ENCODE measurements around the gene COL5A1.

The COL5A1 gene

DNA sequence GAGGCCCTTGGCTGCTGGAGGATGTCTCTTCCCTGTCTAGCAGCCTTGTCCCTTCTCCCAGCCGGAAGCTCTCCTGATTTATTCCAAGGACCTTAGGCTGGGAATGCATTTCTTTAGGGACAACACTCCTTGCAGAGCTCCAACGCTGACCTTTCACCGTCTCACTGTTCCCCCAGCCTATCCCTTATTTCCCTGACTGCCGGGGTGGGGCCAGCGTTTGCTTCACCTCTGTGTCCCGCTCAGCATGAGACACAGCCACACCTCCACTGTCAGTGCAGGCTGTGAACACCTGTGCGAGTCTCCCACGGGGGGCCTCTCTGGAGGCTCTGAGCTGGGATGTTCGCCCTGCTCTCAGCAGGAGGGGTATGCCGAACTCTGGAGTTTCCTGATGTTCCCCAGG is 132.8 kb downstream of the COL5A1 start:
- no peak for DNase-seq

DNA sequence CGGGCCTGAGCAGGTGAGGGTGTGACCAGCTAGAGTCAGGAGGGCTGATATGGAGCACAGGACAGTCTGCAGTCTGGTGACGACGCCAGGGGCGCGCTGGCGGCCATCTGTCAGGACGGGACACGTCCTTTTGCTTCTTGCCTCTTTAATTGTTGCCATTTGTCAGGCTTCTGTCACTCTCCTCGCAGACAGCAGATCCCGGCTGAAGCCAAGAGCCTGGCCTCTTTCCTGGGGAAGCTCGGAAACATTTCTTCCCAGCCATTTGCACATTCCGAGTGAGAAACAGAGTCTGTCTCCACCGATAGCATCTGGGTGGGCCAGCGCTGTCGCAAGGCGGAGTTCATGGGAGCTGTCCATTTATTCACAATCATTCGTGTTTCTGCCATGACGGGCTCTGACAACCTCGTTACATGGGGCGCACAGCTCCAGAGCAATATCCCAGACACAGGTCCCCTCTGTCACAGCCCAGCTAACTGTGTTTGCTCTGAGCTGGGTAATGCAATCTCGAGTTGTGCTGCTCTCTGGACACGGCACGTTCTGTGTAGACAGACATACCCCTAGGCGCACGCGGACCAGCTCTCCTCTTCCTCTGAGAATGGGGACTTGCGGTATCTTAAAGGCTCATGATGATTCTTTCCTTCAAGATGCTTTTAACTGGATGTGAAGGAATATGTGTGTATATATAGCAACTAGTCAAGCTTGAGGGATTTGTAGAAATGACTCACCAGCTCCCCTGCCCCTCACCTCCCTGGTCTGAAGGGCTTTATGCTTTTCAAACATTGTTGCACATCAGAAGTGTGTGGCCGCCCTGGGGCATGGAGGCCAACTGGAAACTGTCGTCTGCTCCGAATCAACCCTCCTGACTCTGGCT is 133.7 kb downstream of the COL5A1 start:
- no peak for DNase-seq

DNA sequence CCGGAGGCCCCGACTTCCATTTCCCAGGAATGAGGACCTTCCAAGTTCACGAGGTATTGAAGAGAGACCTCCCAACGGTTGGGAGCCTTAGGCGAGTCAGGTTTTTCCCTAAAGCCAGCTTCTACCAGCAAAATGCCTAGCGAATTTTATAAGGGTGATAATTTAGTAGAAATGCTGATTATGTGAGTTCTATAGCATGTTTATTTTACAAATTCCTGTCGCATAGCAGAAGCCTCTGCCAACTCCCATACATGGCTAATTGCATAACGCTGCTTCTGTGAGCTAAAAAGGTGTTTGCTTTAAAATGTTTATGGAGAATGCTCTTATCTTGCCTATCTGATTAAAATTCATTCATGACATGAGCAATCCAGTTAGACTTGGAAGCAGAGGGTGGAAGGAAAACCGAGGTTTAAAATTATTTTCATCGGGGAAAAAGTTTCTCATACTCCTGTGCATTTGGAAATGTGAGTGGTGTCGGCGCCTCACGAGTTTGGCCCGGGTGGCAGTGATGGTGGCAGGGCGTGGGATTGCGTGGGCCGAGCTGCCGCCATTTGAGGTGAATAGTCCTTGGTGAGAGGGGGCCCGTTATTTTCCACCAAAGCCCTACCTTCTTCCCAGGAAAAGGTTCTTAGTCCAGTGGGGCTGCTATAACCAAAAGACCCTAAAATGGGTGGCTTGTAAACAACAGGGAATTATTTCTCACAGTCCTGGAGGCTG is 134.6 kb downstream of the COL5A1 start:
- no peak for DNase-seq

DNA sequence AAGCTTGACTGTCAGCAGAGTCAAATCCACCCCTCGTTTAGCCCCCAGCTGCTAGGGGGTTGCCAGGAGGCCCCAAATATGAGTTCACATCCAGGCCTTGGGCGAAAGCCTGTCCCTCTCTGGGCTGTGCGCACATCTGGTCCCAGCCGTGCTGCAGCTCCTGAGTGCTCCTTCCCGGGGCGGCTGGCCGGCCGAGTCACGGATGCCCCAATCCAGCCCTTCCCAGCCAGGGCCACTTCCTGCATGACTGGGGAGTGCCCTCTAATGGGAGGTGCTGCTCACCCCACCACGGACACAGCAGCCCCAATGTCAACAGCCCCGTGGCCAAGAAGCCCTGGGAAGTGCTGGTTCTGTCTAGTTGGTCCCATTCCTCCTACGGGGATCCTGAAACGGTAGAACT is 135.6 kb downstream of the COL5A1 start:
- DNase-seq: no peak

DNA sequence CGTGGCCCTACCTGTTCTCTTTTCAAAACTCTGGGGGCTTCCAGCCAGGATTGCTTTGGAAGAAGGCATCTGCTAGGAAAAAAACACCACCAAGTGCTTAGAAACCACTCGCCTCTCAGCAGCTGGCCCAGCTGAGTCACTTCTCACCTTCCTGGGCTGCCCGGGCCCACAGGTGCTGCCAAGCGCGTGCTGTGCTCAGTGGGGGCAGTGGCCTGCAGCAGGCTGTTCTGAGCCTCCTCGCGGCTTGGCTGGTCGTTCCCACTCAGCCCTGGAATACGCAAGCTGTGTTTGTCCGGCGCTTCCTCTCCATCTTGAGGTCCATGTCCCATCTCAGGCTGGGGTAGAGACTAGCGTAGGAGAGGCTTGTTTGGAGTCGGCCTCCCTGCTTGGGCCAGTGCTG is 136.6 kb downstream of the COL5A1 start:
- DNase-seq: no peak

DNA sequence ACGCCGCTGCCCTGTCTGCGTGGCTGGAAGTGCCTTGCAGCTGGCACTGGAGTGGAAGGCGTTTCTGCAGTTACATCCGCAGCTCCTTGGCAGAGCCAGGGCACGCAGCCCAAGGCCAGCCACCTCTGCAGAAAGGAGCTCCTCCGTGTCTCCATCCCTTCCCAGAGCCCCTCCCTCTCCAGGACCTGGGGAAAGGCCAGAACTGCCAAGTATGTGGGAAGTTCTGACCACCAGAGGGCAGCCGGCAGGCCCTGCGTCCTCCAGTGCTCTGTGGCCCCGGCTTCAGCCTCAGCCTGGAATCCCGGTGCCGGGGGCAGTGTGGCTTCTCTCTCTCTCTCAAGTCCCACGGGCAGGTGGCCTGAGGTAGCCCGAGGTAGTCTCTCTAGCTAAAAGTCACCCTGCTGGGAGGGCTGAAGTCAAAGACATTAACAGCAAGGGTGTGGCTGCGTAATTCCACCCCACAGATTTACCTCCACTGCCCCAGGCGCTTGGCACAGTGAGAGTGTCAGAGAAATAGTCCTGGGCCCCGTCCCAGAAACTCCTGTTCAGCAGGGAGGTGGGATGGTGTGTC is 137.3 kb downstream of the COL5A1 start:
- DNase-seq: no peak

DNA sequence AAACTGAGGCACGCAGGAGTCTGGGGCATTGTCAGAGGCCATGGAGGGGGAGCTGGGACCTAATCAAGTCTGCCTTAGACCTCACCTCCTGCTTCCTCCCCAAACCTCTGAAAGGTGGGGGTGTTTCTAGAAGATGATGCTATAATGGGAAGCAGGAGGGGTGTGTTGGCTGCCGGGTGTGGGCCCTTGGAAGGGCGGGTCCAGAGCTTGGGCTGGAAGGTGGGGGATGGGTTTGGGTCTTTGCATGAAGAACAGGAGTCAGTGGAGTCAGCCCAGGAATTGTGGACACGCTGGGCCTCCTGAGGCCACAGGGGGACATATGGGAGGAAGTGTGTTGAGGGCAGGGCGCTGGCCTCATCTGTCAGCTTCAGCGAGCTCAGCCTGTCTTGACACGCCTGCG is 138.0 kb downstream of the COL5A1 start:
- no peak for DNase-seq

DNA sequence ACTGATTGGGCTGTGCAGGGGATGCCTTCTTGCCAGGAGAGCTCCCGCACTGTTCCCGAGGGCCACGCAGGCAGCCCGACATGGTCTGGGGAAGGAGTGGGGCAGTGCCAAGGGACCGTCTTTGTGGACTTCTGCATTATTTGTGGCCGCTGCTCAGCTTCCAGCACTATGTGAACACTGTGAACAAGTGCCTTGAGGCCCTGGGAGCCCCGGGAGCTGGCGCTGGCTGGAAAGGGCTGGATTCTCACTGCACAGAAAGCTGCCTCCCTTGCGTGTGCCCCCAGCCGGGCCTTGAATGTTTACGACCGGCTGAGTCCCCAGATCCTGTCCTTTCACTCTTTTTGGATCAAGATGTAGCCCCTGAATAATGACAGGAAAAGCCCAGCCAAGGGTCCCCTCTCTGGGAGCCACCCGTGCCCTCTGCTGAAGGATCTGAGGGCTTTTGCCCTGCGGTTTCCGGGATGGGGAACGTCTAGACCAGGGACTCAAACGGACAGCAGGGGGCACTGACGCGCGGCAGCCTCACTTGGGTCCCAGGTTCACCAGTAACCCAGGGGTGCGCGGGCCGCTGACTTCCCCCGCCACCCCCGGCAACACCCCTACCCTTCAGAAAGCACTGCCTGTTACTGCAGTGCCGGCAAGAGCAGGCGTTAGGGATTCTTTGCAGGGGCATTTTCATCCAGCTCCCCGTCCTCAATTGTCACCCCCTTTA is 140.1 kb downstream of the COL5A1 start:
- no peak for DNase-seq

DNA sequence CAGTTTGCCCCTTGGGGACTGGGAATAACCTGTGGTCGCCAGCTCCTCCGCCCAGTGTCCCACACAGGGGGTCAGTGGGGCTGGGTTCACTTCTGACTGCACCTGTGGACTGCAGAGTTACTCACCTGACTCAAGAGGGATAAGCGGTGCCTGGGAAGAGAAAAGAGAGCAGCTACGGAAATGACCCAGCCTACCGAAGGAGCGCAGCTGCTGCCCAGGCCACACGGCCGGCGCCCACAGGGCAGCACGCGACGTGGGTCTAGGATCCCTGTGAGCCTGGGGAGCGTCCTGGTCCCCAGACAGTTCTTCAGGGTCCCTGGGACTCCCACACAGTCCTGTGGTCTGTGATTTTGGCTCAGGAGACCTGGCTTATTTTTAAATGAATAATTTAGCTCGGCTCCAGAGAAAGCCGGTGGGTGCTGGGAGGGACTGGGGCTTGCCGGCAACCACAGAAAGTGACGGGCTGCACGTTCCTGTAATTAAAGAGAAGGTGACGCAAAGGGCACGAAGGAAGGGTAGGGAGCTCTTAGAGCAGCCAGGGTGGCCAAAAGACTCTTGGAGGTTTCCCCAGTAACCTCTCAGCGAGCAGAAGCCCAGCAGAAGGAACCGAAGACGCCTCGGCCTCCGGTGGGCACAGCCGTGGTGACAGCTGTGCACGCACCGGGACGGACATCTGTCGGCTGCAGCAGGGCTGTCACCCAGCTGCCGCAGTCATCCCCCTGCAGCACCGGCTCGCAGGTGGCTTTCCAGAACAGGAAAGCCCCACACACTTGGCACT is 141.5 kb downstream of the COL5A1 start:
- no peak for DNase-seq

DNA sequence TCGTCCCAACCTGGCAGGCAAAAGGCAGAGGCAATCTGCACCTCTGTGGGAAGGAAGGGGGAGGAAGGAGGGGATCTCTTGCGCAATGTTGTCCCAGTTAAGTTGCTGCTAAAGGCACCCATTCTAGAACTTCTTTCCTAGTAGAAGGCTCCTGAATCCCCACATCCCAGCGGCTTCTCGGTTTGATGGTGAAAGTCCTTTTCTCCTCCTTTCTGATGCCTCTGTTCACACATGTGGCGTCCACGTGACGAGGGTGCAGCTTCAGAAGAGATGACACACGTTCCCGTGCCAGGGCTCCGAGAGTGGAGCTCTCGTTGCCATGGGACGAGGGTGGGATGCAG is 142.1 kb downstream of the COL5A1 start:
- DNase-seq: no peak

DNA sequence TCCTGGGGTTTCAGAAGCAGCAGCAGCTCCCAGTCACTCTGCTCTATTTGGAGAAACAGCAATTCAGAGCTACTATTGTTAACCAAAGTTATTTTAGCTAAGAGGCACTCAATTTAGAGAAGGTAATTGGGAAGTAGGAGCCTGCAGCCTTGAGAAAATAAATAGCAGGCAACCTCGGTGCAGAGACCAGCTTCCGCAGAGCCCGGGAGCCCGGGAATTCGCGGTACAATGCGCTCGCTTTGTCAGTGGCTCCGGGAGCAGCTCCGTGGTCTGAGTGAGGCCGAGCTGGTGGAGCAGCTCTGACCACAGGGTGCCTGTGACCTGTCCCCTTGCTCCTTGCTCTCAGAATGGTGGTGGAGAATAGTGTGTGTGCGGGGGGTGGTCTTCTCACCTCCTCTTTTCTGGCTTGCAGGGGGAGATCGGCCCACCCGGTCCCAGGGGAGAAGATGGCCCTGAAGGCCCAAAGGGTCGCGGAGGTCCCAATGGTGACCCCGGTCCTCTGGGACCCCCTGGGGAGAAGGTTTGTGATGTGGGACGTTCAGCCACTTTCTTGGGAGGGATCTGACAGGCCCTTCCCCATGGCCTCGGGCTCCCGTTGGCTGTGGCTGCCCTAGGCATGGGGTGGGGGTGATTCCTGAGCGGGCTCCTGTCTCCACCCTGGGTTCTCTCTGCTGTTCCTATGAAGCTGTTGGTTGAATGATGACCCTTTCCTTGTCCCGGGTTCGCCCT is 143.1 kb downstream of the COL5A1 start:
- no peak for DNase-seq

DNA sequence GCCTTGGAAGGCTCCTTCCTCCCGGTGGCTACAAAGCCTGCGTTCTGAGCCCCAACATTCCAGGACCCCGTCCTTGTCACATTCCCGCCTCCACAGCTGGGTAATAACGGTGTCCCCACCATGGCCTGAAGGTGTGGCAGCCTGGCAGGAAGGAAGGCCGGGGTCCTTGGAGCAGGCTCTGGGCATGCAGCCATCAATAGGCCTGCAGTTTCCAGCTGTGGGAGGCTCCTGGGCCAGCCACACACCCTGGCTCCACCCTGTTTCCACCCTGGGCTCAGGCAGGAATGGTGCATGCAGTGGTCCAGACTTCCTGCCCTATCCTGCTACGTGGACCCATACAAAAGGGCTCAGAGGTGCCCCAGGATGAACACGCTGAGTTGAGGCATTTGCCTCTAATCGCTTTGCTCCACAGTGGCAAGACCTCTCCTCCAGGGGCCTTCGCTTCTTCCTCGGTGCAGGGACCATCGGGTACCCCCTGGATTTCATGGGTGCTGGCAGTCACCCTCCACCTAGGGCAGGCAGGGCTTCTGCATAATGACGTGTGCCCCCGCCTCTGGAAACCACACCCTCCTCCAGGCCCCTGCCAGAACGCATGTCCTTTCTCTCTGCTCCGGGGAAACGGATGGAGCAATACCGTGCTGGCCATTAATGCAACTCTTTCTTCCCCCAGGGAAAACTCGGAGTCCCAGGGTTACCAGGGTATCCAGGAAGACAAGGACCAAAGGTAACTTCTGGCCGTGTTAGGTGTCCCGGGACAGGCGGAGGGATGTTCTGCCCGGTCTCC is 143.9 kb downstream of the COL5A1 start:
- no peak for DNase-seq

DNA sequence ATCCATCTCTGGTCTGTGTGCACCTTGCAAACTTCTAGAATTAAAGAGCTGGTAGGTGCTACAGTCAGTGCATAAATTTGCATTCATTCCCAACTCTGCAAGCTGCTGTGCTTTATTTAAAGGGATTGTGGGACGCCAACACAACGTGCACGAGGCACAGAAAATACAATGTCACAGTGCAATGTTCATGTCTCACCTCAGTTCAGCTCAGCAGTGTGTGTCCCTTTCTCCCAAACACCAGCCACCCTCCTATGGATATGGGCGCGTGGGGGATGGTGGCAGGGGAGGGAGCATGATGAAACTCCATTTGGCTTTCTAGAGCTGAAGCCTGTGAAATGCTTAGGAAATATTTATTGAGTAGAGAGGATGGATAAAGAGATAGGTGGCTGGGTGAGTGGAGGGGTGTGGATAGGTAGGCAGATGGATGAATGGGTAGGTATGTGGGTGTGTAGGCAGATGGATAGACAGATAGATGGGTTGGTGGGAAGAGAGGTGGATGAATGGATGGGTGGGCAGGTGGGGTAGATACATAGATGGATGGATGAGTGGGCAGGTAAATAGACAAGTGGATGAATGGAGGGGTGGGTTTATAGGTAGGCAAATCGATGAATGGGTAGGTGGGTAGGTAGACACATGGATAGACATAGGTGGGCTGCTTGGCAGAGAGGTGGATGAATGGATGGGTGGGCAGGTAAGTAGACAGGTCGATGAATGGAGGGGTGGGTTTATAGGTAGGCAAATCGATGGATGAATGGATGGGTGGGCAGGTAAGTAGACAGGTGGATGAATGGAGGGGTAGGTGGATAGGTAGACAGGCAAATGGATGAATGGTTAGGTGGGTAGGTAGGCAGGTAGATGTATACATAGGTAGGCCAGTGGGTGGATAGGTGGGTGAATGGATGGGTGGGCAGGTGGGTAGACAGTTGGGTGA is 146.3 kb downstream of the COL5A1 start:
- DNase-seq: no peak

DNA sequence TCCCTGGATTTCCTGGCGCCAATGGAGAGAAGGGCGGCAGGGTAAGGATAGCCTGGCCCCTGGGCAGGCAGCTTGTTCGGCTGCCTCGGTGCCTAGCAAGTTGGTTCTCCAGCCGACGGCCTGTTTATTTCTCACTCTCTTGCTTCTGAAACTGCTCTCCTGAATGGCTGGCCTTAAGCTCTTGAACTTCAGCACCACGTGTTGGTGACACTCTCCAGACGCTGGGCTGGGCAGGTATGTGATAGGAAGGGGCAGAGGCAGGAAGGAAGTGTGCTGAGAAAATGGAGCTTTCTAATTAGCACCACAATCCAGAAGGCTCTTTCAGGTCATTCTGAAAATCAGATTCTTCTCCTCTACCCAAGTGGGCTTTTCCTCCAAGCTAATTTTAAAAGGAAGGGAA is 147.6 kb downstream of the COL5A1 start:
- no peak for DNase-seq

DNA sequence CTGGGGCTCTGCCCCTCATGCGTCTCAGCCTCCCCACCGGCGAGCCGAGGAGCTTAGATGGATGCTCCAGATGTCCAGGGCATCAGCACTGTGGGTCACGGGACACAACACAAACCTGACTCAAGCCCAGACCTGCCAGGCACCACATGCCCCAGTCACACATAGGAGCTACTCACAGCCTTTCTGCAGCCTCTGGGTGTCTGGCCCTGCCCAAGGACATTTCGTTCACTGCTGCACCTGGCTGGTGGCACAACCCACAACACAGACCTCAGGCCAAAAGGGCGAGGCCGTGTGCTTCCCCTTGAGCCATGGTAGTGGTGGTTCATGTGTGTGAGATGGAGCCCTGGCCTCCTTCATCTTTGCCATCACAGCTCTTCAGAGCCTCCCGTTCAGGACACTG is 149.4 kb downstream of the COL5A1 start:
- DNase-seq: no peak

DNA sequence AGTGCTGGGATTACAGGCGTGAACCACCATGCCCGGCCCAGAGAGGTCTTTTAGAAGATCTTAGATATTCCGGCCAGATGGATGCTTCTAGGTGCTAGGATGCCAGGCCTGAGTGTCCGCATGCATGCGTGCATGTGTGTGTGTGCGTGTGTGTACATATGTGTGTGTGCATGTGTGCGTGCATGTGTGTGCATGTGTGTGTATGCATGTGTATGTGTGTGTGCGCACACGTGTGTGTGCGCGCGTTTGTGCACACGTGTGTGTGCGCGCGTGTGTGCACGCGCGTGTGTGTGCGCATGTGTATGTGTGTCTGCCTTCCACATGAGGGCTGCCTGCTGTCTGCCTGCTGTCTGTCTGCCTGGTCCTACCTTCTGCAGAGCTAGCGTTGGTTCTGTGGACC is 151.0 kb downstream of the COL5A1 start:
- DNase-seq: no peak

DNA sequence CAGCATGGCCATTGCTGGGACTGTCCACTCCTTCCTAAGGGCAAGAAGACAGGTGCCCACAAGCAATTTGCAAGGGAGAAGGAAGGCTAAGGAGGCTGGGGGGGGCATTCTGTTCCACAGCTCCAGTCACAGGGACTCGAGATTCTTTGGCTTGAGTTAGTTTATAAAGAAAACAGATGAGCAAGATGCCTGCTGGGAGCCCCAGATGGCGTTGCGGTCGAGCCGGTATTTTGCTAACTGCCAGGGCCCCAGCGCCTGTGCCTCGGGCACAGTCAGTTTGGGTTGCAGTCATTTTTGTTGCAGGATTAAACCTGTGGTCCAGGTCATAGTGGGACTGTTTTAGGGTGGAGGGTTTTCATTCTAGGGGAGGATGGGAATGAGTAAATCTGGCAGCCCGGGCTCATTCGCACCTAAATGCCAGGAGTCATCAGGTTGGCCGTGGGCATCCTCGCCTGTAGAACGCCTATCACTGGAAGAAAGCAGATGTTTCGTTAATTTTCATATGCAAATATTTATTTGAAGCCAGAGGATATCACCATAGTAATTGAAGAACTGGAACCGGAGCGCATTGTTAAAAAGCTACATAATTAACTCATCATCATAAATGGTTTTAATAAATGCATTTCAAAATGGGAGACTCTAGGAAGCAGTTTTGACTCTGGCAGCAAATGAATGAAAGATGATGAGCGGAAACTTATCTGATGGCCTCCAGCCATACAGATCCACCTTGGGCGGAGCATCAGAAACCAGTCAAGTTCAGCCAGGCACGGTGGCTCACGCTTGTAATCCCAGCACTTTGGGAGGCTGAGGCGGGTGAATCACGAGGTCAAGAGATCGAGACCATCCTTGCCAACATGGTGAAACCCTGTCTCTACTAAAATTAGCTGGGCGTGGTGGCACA is 151.9 kb downstream of the COL5A1 start:
- DNase-seq: no peak

DNA sequence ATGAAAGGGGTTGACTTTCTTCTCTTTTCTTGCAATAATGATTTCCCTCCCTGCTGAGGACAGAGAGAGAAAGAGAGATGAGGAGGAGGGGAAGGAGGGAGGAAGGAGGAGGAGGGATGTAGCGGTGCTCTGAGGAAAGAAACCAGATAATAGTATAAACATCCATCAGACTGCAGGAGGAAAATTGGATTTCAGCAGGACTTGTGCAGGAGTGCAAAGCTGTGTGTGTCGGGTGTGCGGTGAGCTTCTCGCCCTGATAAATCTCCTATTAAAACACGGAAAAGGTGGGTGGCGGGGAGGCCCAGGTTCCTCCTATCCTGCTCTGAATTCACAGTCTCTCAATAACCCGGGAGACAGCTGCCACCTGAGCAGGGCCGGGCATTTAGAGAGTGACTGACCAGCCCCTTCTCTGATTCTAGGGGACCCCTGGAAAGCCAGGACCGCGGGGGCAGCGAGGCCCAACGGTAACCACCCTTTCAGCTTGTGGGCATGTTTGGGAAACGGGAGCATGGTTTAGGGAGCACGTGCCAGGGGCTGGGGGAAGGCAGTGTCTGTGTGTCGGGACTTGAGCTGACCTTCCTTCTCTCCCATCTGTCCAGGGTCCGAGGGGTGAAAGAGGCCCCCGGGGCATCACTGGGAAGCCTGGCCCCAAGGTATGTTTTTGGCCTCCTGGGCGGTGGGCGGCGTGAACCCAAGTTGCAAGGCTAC is 153.2 kb downstream of the COL5A1 start:
- DNase-seq: no peak
